GM19238 (cell line): Measurements from ENCODE around the gene UGP2.
"Not testable (repeated sequence)": the region's sequence is repeated elsewhere in the genome, so short reads cannot be mapped to it uniquely, and the experiment has no call there.

ENCODE experiments used
- DNase-seq: peaks from one replicate; pipeline ENCODE4 v3.0.0; 2011; ENCODE audit warnings: low spot score; ENCODE audit not compliant: insufficient read length

Gene UGP2

DNA sequence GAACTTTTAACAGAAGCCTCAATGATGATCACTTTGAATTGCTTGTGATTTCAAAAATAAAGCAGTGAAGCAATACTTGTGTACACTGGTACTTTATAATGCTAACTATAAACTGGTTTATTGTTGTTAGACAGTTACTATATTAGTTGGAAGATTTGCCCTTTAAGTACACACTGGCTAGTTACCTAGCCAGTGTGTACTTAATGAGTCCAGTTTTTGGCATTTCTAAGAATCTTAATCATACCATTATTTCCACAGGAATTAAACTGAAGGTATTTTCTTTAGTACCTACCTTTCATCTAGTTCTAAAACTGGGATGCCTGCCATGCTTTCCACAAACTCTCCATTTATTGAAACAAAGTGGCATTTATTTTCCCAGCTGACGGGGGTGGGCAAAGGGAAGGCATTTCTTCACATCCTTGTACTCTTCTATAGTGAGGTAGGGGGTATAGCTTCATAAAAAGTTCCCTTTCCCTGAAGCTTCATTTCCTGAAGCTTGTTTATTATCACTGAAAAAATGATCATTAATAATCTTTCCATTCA, 49.9 kb downstream of the UGP2 start:
- no peak for DNase-seq

DNA sequence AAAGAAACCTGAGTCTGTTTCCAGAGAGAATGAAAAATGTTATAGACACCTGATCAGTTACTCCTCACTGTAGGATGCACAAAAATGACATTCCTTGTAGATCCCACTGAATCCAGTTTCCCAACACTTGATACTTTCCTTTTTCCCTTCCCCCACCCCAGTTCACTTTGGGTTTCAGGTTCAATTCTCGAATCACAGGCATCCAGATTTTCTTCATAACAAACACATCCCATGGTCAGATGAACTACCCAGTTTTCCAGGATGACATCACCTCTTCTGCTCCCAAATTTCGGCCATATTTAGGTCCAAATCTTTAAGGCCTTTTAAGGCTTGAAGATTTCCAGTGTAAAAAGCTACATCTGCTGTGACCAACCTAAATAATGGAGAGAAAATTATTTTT, 51.5 kb downstream of the UGP2 start:
- DNase-seq = no peak

DNA sequence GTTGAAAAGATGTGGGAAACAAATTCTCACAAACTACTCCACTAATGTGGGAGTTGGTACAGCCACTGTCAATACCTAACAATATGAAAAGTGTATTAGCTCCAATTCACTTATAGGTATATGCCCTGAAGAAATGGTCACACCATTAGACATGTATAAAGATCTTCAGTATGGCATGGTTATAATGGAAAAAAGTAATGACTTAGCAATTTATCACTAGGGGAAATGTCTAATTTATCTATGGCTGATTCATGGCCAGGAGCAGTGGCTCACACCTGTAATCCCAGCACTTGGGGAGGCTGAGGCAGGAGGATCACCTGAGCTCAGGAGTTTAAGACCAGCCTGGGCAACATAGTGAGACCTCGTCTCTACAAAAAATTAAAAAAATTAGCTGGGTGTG, 52.5 kb downstream of the UGP2 start:
- DNase-seq = no peak

DNA sequence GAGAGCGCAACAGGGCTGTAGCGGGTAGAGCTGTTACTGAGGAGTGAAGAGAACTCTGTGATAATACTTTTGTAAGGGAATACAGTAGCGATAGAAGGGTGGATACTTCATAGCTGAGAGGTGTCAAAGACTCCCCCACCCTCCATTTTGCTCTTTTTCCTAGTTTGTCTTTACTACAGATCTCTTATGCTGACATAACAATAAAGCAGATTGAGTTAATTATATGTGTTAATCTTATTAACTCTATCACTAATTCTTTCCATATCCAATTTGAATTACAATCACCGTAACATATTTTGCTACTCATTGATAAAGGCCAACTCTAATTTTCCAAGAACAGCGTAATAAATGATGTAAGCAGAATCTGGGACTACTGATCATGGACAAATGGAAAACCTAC, 57.1 kb downstream of the UGP2 start:
- DNase-seq = no peak

DNA sequence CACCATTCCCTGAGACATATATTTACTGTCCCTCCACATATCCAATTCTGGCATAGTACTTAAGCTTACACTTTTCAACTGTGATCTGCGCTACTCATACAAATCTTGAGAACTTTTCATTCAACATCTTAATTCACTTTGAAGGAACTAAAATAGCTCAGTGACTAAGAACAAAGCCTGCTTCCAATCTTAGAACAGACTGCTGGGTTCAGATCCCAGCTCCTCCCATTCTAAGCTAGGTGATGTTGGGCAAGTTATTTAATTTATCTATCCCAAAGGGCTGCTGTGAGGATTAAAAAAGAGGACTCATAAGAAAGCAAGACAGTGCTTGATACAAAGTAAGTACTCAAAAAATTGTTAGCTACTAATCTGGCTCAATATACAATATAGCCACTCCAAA, 57.9 kb downstream of the UGP2 start:
- DNase-seq = no peak

DNA sequence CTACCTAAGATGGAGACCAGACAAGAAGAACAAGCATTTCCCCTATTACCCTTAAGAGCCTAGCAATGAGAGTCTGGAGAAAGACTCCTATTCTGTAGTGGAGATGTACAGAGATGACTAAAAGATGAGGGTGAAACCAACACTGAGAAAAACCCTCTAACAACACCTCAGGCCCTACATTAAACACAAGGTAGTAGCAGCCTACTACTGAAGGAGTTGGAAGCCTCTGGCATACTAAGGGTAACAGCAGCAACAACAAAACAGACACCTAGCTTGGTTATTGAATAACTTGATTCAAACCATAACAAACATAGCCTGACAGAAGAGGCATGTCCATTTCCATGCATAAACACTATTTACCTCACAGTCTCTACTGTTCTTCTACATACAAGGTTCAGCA, 60.5 kb downstream of the UGP2 start:
- no peak for DNase-seq

DNA sequence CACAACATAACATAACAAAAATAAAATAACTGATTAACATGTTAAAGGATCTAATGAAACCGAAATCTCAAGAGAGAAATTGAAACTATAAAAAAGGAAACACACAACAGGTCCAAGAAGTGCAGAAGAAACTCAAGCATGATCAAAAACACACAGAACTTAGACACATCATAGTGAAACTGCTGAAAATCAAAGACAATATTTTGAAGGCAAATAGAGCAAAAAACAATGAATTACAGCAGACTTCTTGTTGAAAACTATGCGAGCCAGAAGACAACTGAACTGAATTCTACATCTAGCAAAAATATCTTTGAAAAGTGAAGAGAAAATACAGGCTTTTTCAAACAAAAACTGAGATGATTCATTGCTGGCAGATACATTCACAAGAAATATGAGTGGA, 61.3 kb downstream of the UGP2 start:
- peak; percentile 3 for DNase-seq

DNA sequence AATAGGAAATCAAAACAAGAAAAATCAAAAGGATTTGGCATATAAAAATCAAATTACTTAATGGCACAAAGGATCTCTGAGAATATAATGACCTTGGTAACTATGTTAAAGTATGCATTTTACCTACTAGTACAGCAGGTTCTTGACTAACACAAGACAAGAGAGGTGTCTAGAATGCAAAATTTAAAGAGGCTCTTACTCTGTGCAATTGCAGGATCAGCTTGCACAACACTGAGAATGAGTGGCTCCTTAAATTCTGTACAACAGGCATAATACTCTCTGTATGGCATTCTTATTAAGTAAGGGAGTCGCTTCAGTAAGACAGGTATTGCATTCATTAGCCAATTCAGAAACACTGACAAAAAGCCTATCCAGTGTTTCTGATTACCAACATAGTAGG, 72.6 kb downstream of the UGP2 start:
- no peak for DNase-seq

DNA sequence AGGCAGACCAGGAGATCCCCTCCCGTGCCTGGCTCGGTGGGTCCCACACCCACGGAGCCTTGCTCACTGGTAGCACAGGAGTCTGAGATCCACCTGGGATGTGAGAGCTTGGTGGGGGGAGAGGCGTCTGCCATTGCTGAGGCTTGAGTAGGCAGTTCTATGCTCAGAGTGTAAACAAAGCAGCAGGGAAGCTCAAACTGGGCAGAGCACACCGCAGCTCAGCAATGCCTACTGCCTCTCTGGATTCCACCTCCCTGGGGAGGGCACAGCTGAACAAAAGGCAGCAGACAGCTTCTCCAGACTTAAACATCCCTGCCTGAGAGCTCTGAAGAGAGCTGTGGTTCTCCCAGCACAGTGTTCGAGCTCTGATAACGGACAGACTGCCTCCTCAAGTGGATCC, 85.1 kb downstream of the UGP2 start:
- DNase-seq = no peak

DNA sequence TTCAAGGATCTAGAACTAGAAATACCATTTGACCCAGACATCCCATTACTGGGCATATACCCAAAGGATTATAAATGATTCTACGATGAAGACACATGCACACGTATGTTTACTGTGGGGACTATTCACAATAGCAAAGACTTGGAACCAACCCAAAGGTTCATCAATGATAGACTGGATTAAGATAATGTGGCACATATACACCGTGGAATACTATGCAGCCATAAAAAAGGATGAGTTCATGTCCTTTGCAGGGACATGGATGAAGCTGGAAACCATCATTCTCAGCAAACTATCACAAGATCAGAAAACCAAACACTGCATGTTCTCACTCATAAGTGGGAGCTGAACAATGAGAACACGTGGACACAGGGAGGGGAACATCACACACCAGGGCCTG, 90.4 kb downstream of the UGP2 start:
- not testable (repeated sequence) for DNase-seq
